Central memory CD4-positive, alpha-beta T cell (primary cell): ENCODE data around the gene LCE5A.
"Not testable (repeated sequence)": the region's sequence is repeated elsewhere in the genome, so short reads cannot be mapped to it uniquely, and the experiment has no call there.

Experiments
- DNase-seq: peaks from one replicate; pipeline ENCODE4 v3.0.0; 2022

The LCE5A gene

DNA sequence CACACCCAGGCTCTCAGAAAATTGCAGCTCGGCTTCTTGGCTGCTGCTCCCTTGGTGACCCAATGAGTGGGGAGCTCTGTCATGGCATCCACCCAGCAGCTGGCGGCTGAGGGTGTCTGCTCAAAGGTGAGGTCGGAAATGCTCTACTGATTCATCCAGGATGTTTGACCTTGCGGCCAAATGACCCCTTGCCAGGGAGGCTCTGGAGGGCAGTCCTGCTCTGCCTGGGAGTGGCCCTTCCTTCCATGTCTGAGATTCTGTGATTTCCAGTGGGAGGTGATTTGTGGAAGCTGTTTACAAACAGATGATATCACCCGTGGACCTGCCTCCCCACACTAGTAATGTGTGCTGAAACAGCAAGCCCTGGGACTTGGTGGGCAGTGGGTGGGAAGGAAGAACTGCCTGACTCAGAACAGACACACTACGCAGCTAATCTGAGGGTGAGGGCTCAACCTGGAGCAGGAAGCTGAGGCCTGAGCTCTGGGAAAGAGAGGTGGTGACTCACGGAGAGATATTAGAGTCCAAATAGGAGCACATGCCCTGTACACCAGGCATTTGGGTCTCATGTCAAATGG lies 6.7 kb downstream of the LCE5A start:
- no peak for DNase-seq

DNA sequence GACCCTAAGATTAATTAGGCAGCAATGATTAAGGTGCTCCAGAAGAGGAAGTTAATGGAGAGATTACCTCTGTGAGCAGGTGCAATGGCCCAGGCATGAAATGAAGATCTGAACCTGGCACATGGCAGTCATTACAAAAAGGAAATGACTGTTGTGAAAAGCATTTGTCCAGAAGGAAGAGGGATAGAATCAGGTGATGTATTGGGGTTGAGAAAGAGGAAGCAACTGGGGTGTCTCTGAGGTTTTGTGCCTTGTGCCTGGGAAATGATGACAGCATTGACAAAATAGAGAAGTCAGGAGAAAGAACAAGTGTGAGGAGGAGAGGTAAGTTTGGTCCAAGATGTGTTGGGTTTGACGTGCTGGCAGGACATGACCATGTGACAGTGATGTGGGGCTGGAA lies 9.2 kb downstream of the LCE5A start:
- DNase-seq = no peak

DNA sequence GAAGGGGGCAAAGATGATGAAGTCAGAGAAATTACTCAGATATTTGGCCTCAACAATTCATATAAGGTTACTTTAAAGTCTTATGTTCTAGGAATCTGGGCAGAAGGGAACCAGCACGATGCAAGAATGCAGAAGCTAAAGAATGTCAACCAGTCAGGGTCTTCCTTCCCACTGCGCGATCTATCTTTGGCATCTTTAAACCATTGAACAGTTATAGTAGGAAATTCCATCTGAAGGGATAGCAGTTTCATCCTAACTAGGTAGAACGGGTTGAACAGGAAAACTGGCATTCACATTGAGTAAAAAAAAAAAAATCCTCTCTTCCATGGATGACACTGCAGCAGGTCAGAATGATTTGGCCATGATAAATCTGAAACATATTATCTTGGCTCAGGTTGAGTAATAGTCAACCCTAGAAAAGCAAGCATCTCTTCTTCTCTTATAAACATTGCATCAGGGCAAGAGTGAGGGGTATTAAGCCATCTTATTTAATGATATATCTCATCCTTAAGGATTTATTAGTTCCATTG lies 10.0 kb downstream of the LCE5A start:
- DNase-seq = no peak

DNA sequence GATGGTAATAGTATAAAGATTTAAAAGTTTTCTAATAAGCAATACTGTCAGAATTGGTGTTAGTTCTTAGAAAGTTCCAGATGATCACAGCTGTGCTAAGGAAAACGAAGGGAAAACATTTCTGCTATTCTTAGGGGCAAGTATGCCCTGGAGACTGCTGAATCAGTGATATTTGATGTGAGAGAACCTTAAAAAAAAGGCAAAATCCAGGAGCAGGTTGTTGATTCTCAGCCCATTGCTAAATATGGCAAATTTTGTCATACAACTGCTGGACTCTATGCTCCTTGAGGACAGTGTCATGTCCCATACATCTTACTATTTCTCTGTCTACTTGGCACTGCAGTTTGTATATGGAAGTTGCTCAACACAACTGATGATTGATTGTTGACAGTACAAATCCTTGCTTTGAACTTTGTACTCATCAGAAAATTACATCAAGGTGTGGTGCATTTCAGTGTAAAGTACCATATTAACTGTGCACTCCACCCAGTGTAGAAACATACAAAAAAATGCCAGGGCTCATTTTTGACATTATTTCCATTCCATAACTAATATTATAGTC lies 14.6 kb downstream of the LCE5A start:
- no peak for DNase-seq

DNA sequence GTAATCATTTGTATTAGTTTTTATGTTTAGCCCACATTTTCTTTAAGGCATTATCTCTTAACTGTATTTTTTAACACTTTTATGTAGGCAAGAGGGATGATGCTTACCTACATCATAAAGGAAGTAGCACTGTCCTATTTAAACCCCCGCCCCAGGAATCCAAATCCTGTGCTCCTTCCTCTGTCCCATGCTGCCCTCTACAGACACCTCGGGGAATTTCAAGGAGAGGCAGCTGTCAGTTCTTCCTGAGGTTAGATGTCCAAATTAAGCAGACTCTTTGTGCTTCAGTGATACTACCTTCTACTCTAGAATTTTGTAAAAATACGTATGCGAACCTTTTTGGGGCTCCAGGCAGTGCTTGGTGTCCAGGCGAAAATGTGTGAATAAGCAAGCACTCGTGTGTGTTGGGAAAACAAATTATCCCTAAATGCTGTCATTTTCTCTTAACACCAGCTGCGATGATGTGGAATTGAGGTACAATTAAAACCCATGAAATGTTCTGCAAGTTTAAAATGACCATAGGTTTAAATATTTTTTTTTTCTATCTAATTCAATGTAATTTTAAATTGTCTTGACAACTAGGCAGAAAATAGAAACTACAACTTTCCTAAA lies 22.8 kb downstream of the LCE5A start:
- no peak for DNase-seq

DNA sequence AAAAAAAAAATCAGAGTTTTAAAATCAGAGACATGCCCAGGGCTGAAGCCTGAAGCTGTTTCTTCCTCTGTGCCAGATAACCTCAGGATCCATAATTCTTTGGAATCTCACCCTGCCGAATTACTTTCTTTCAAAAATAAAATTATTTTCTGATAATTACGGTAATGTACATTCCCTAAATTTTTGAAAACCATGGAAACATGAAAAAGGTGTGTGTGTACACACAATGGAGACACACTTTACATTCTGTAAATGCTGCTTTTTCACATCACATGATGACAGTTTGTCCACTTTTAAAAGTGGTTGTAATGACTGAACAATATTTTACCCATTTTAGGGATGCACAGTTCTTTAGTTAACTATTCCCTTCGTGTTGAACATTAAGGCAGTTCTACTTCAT lies 25.2 kb downstream of the LCE5A start:
- DNase-seq = no peak

DNA sequence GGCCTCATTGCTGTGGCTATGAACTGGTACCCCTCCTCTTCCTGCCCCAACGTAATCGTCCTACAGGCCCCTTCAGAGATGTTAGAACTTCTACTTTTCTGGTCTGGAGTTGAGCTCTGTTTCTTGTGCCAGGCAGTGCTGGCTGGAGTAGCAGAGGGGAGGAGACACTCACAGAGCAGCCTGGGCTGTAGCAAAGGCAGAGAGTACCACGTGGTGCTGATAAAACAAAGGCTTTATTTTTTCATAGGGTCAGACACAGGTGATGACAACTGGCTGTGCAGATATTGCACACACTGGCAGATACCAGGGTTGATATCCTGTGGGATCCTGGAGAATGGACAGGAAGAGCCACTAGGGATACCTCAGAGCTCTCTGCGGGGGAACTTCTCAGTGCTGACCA lies 26.9 kb downstream of the LCE5A start:
- no peak for DNase-seq

DNA sequence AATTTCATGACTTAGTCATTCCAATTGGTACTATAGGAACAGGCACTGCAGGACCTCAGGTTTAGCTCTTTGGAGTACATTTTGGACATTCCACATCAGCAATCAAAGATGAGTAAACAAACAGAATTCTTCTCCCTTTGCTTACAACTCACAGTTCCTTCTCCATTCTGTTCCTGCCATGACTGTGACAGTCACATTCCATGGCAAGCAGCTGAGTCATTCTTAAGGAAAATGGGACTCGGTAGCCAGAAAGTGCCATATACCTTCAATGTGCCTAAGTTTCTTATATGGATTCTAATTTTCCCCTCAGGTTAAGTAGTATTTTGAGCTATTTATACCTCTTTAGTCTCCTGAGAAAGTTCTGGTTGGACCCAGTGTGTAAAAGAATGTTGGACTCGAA lies 29.3 kb downstream of the LCE5A start:
- no peak for DNase-seq

DNA sequence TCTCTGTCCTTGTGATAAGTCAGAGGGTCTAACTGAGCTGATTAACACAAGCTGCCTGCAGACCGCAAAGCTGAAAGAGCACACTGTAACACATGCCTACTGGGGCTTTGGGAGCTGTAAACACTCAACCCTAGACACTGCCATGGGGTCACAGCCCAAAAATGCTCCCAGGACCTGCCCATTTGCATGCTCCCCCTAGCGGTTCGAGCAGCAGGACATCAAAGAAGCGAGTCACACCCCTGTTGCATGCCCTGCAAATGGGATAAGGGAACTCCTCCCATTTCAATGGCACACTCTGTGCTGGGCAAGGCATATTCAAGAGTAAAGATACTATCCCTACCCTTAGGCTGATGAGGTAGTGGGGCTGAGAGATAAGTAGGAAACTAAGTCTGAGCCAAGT lies 33.2 kb downstream of the LCE5A start:
- DNase-seq = no peak

DNA sequence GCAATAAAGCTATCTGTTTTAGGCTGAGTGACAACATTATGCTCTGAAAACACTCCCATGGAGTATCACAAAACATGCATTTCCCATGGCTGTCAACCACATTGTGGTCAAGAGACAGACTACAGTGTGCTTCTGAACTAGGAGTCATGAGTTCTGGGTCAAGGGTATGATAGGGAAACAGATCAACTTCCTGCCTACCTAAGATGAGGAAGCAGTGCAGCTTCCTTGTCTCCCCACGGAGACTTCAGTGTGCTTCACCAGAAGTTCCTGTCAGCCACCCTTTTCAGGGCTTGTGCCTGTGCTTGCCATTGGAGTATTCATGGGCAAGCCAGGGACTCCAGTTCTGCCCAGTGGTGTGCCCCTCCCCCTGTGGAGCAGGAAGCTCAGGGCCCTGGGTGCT lies 36.1 kb downstream of the LCE5A start:
- DNase-seq = no peak

DNA sequence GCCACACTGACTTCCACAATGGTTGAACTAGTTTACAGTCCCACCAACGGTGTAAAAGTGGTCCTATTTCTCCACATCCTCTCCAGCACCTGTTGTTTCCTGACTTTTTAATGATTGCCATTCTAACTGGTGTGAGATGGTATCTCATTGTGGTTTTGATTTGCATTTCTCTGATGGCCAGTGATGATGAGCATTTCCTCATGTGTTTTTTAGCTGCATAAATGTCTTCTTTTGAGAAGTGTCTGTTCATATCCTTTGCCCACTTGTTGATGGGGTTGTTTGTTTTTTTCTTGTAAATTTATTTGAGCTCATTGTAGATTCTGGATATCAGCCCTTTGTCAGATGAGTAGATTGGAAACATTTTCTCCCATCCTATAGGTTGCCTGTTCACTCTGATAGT lies 37.8 kb downstream of the LCE5A start:
- not testable (repeated sequence) for DNase-seq
